Epithelial cell of esophagus (primary cell): ENCODE measurements around the gene MXRA8.

Experiments
- DNase-seq: peaks from one replicate; pipeline ENCODE4 v3.0.0; 2010; ENCODE audit warnings: low read depth
- H3K4me3 ChIP-seq: 2 replicates; pipeline ENCODE4 v1.5.1; 2011; ENCODE audit warnings: mild to moderate bottlenecking, low read length, control low read depth
- TF ChIP-seq, protein P1 (sequence below): IDR thresholded peaks from 2 replicates; pipeline ENCODE4 v1.5.1; 2011; ENCODE audit warnings: low read depth, mild to moderate bottlenecking, low read length, control low read depth, inconsistent platforms; ENCODE audit not compliant: insufficient read depth; ENCODE audit errors: missing control alignments

Gene MXRA8

DNA sequence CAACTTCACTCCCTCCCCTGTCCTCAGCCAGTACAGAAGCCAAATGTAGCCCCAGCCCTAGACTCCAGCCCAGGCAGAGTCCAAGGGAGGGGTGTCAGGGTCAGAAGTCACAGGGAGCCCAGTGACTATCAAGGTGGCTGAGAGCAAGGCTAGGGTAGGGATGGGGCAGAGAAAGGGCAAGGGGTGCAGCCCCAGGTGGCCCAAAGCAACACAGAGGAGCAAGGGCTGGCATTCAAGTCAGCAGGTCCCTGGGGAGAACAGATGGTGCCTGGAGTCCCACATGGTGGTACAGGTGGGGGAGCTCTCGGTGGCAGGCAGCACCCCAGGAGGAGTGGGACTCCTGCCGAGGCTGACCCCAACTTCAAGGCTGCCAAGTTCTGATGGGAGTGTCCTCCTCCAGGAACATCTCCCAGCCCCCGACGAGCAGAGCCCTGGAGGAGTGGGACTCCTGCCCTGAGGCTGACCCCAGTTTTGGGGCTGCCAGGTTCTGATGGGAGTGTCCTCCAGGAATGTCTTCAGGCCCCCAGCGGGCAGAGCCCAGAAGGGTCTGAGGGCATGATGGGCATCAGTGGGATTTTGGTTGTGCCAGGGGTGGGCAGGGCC lies 5.5 kb downstream of the MXRA8 start:
- no peak overlapping the region for H3K4me3 ChIP-seq
- TF ChIP-seq, protein P1, sequence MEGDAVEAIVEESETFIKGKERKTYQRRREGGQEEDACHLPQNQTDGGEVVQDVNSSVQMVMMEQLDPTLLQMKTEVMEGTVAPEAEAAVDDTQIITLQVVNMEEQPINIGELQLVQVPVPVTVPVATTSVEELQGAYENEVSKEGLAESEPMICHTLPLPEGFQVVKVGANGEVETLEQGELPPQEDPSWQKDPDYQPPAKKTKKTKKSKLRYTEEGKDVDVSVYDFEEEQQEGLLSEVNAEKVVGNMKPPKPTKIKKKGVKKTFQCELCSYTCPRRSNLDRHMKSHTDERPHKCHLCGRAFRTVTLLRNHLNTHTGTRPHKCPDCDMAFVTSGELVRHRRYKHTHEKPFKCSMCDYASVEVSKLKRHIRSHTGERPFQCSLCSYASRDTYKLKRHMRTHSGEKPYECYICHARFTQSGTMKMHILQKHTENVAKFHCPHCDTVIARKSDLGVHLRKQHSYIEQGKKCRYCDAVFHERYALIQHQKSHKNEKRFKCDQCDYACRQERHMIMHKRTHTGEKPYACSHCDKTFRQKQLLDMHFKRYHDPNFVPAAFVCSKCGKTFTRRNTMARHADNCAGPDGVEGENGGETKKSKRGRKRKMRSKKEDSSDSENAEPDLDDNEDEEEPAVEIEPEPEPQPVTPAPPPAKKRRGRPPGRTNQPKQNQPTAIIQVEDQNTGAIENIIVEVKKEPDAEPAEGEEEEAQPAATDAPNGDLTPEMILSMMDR = no peak
- no peak for DNase-seq

DNA sequence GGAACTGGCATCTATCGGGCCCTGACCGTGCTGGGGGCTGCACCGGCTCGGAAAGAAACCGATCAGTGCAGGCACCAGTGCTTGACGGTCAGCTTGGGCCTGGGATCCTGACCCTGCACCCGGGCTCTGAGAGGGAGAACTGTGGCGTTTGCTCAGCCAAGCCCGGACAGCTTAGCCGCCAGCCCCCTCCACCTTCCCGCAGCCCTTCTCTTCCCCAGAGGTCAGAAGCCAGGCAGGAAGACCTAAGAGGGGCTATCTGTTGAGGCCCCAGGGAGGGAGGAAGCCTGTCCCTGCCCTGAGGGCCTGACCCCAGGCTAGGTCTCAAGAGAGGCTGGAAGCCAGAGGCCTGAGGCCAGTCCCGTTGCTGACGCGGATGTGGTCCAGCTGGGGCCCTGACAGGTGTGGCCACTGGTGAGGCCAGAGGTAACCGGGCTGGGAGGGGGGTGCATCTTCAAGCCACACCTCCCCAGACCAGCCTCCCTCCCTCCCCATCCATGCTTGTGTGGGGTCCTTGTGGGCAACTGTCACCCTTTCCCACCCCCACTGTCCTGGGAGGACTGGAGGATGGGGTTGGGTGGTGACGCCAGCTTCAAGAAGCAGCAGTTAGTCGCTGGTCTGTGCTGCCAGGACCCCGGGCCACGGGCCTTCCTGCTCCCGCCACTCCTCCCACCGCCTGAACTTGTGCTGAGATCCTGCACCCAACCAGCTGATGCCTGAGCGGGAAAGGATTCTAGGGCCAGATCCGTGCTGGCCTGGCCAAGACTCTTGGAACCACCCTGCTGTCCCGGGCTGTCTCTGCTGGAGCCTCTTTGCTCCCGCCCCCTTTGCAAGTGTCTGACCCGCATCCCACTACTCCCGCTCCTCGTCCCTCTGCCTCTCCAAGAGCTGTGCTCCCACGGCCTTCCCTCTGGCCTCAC lies 6.6 kb downstream of the MXRA8 start:
- H3K4me3 ChIP-seq = peak overlapping the region; percentile 21
- TF ChIP-seq, protein P1 = no peak
- no peak for DNase-seq

DNA sequence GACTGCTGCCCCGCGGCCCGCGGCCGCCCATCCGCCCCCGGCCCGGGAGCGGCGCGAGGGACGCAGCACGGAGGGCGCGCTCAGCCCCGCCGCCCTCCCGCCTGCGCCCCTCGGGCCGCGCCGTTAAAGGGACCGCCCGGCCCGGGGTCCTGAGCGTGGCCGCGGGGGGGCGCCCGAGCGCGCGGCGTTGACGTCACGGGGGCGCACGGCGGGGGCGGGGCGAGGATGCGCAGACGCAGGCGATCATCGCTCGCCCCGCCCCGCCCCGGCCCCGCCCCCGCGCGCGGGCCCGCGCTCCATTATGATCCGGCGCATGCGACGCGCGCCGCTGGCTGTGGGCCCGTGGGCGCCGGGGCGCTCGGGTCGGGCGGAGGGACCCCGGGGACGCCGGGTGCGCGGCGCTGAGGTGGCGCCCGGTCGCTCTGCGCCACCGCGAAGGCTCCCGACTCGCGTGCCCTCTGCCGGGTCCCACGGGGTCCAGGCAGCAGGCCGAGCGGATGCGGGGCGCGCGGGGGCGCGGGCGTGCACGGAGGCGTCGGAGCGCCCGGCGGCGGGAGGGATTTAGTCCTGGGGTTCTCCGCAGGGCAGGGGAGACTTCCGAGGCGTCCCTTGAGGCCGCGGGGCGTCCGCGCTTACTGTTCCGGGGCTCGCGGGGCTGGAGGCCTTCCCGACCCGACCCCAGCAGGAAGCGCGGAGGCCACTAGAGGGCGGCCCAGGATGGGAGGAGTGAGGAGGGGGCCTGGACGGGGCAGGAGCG lies 8.9 kb downstream of the MXRA8 start, which contains the start of gene DVL1:
DVL1 (minus strand) TSS at position 163 of the 757 bp plus-strand sequence. CDS start 353 bp downstream, outside the sequence.
- peak; percentile 58 for DNase-seq
- TF ChIP-seq, protein P1 = peak; percentile 48
- H3K4me3 ChIP-seq = peak within 1 kb of the TSS; percentile 73

DNA sequence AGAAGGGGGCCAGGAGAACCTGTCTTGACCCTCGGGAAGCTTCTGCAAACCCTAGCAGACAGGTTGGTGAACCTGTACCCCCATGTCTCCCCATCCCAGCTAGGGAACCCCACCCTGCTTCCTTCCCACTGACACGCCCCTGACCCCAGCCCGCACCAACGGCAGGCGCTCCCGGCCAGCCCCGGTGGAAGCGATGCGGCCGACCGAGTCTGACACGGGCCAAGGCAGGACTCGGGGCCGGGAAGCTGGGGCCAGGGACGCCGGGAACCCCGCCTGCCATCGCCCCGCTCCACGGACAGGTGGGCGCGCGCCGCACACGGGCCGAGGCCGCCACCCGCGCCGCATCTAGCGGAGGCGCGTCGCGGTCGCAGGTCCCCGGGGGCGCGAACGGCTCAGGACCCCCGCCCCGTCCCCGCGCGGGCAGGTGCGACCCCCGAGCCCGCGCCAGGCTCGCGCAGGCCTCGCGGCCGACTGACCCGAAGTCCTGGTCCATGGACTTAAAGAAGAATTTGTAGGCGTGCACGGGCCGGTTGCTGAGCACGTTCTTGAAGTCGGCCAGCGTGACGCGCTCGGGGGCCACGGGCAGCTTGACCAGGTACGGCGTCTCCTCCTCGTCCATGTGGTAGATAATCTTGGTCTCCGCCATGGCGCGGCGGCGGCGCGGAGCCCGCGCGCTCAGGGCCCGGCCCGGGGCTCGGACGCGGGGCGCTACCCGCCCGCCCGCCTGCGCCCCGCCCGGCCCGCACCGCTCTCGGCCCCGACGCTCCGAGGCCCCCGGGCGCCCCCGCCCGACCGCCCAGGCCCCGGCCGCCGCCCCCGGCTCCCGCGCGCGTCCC lies 9.7 kb downstream of the MXRA8 start:
- H3K4me3 ChIP-seq = peak overlapping the region; percentile 73
- DNase-seq = peak; percentile 54
- TF ChIP-seq, protein P1 = no peak

DNA sequence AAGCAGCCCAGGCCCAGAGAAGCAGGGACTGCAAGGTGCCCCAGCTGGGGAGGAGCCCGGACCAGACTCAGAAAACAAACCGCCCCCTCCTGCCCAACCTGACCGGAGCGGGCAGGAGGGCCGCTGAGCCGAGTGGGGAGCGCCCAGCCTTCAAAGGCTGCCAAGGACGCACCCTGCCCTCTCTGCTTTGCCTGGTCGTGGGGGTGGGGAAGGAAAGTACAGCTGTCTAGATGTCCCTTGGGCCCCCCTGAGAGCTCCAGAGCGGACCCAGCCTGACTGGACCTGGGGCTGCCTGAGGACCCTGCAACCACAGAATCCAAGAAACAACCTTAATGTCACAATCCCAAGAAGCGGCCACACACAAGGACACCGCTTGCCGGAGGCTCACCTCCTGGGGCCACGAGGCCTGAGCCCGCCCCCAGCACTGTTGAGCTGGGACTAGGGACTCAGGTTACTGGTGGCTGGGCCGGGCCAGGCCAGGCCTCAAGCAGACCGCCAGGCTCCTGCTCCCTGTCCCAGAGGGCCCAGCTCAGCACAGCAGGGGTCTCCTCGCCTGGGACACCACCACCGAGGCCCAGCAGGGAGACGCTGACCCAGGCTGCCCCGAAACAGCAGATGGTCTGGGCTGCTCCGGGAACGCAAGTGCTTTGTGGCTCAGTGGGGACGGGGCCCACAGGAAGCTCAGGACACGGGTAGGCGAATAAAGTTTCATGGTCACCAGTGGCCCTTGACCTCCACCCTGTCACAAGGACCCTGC lies 10.5 kb downstream of the MXRA8 start:
- H3K4me3 ChIP-seq = peak overlapping the region; percentile 73
- DNase-seq = peak; percentile 54

More for the DNA sequence above, 10.5 kb downstream of the MXRA8 start:
- TF ChIP-seq, protein P1 = no peak
